Left ventricle myocardium superior (tissue), 1 donor: Measurements from ENCODE around the gene SLC12A5. TPM values are rescaled to one million over a fixed set of nuclear protein-coding genes. Genes with fewer than 3 reads are reported as not detected.
"Not testable (repeated sequence)": the region's sequence is repeated elsewhere in the genome, so short reads cannot be mapped to it uniquely, and the experiment has no call there.

ENCODE experiments used
- ATAC-seq: fragments of 200-7000 bp; cut with Tn5 transposase; one replicate; pipeline ENCODE4 v1.9.1; 2020; ENCODE audit warnings: mild to moderate bottlenecking, moderate library complexity
- DNase-seq: peaks from one replicate; pipeline ENCODE4 v3.0.0-alpha.2; 2020
- intact Hi-C: fragments of 100-400 bp; cut with micrococcal nuclease; formaldehyde crosslinking; loops from one replicate; pipeline ENCODE4 v1.11.0; 2022
- long read RNA-seq: library from polyadenylated mRNA; unstranded; transcript quantifications from one replicate; pipeline ENCODE4 v2.0.0, GENCODE V29; 2021
- total RNA-seq: library from RNA; stranded (reverse); fragmentation: NEBNext Ultra II Directional; extraction: Animal tissue kit (Norgen Biotek cat#: 25700); gene quantifications from one replicate; pipeline ENCODE4 v1.2.1, GENCODE V29; 2021
- donor health status: DM: no; HTN: yes; CAD: no; lungs with severe emphysema.

SLC12A5 gene
- total RNA-seq, result 1.3 TPM
- long read RNA-seq, result 0 reads

GRCh38 chr20:46028772-46029371 is at the start of gene SLC12A5:
Gene SLC12A5, plus strand, starts transcription at chr20:46029215. Its CDS starts 130 bp downstream, at chr20:46029345.
- ATAC-seq (no peak), DNase-seq (no peak)
- intact Hi-C loops, result no loop called here

GRCh38 chr20:45981261-45981660 is 47.8 kb upstream of the SLC12A5 start:
- no peak for ATAC-seq
- intact Hi-C loops, result no loop called here
- no peak for DNase-seq

- no peak for DNase-seq
- ATAC-seq, result no peak
- intact Hi-C loops, result no loop called here
Observed at GRCh38 chr20:45983279-45983743, 45.7 kb upstream of the SLC12A5 start.

- intact Hi-C loops, result no loop called here
- ATAC-seq (no peak), DNase-seq (no peak)
Observed at GRCh38 chr20:45985573-45985972, 43.4 kb upstream of the SLC12A5 start.

GRCh38 chr20:45987108-45987780 is 41.8 kb upstream of the SLC12A5 start:
- intact Hi-C loops, result no loop called here
- peak; percentile 85 for DNase-seq
- ATAC-seq, result peak; percentile 81

- DNase-seq, ATAC-seq, intact Hi-C loops: not testable (repeated sequence)
Observed at GRCh38 chr20:45988830-45989229, 40.2 kb upstream of the SLC12A5 start.

- no peak for ATAC-seq
- DNase-seq, result no peak
- intact Hi-C loops, result no loop called here
Observed at GRCh38 chr20:45991616-45992015, 37.4 kb upstream of the SLC12A5 start.

GRCh38 chr20:45993197-45993951 is 35.6 kb upstream of the SLC12A5 start:
- DNase-seq (no peak), ATAC-seq (no peak)
- intact Hi-C loops, result no loop called here

GRCh38 chr20:45994761-45995493 is 34.1 kb upstream of the SLC12A5 start:
- DNase-seq (no peak), ATAC-seq (no peak)
- intact Hi-C loops, result no loop called here

GRCh38 chr20:45995495-45996097 is 33.4 kb upstream of the SLC12A5 start:
- ATAC-seq, intact Hi-C loops, DNase-seq: not testable (repeated sequence)

GRCh38 chr20:45997187-45997586 is 31.8 kb upstream of the SLC12A5 start:
- intact Hi-C loops, result no loop called here
- no peak for ATAC-seq
- DNase-seq, result no peak

- DNase-seq (no peak), ATAC-seq (peak; percentile 56)
- intact Hi-C loops, result no loop called here
Observed at GRCh38 chr20:45998337-45998736, 30.7 kb upstream of the SLC12A5 start.

- DNase-seq (no peak), ATAC-seq (peak; percentile 63)
- intact Hi-C loops, result no loop called here
Observed at GRCh38 chr20:45998761-45999160, 30.3 kb upstream of the SLC12A5 start.

GRCh38 chr20:45999557-46000261 is 29.3 kb upstream of the SLC12A5 start:
- DNase-seq, result no peak
- ATAC-seq, result no peak
- intact Hi-C loops, result no loop called here

GRCh38 chr20:46000262-46000996 is 28.6 kb upstream of the SLC12A5 start:
- no peak for DNase-seq
- intact Hi-C loops, result no loop called here

GRCh38 chr20:46001498-46001897 is 27.5 kb upstream of the SLC12A5 start:
- intact Hi-C loops, result no loop called here

More at GRCh38 chr20:46000262-46000996, 28.6 kb upstream of the SLC12A5 start:
- ATAC-seq, result peak; percentile 16

GRCh38 chr20:46002008-46002407 is 27.0 kb upstream of the SLC12A5 start:
- intact Hi-C loops, result no loop called here
- no peak for ATAC-seq
- no peak for DNase-seq

More at GRCh38 chr20:46001498-46001897, 27.5 kb upstream of the SLC12A5 start:
- ATAC-seq (no peak), DNase-seq (no peak)

GRCh38 chr20:46004187-46004586 is 24.8 kb upstream of the SLC12A5 start:
- intact Hi-C loops, result no loop called here
- peak; percentile 75 for ATAC-seq
- no peak for DNase-seq
